ENCODE results near the gene FRAT2. TPM values are rescaled to one million over a fixed set of nuclear protein-coding genes. Genes with fewer than 3 reads are reported as not detected.

The FRAT2 gene
- total and polyA plus RNA-seq, 2 donors (not counting 3 experiments of a cell fraction or from before 2014, with no cell fraction given), result 6.6 to 11.3 TPM

GRCh38 chr10:97311111-97311626 lies 23.4 kb downstream of the FRAT2 start:
- no peaks in the 10 kb centered on the region for H4K20me1 ChIP-seq (replicated peaks; ENCODE audit: control insufficient read depth, extremely low read depth, insufficient read depth, low read length)
- no peaks in the 10 kb centered on the region for H3K79me2 ChIP-seq (ENCODE audit: control insufficient read depth, insufficient read depth, low read length)
- H3K4me2 ChIP-seq (ENCODE audit: insufficient read depth, low read length), result no peak overlapping the region
- no peak overlapping the region for H3K27ac ChIP-seq (ENCODE audit: insufficient read depth, low read depth, low read length)
- no peaks in the 10 kb centered on the region for H3K4me1 ChIP-seq (ENCODE audit: control insufficient read depth, extremely low read depth, insufficient read depth, low read length)
- DNase-seq (ENCODE audit: low read depth, low spot score) (no peak), FAIRE-seq (no peak)
- no peak overlapping the region for H3K4me3 ChIP-seq (replicated peaks in 1 of 3; ENCODE audit: insufficient read depth in 1 of 3, low read depth in 1 of 3, low read length in 3 of 3)
- TF ChIP-seq FOS (IDR thresholded peaks at IDR 0.05; ENCODE audit: borderline replicate concordance, insufficient read depth, low read length) (no peak), POLR2AphosphoS5 (IDR thresholded peaks at IDR 0.05; ENCODE audit: insufficient read depth, low read depth, low read length) (no peak), GATA2 (IDR thresholded peaks at IDR 0.05; ENCODE audit: insufficient read depth, insufficient read length, low read depth, low read length) (no peak), MAX (IDR thresholded peaks at IDR 0.05; ENCODE audit: insufficient read depth, insufficient read length) (no peak), CTCF (IDR thresholded peaks at IDR 0.05; ENCODE audit: extremely low read depth in 1 of 2, insufficient read depth in 1 of 2, low read depth in 1 of 2, low read length in 2 of 2) (no peak), EZH2 (IDR thresholded peaks at IDR 0.05; ENCODE audit: borderline replicate concordance, low read depth, low read length, severe bottlenecking) (no peak), JUN (IDR thresholded peaks at IDR 0.05; ENCODE audit: borderline replicate concordance, insufficient read depth, insufficient read length, low read depth) (no peak), POLR2A (IDR thresholded peaks at IDR 0.05; ENCODE audit: low read depth, low read length) (no peak), MYC (IDR thresholded peaks at IDR 0.05; ENCODE audit: low read depth, low read length) (no peak)
- H2AFZ ChIP-seq (ENCODE audit: low read depth, low read length), result no peak overlapping the region
- BruUV-seq (replicated peaks), result no TSS peak
- H3K27me3 ChIP-seq (ENCODE audit: control insufficient read depth in 2 of 2, insufficient read depth in 2 of 2, low read length in 2 of 2), result no peaks in the 10 kb centered on the region
- dilution Hi-C loops (cut with MboI; ENCODE audit: extremely low pct_ligation_motif_present, low sequenced_read_pairs), result no loop called here
- no peak overlapping the region for H3K9ac ChIP-seq (replicated peaks; ENCODE audit: extremely low read depth, insufficient read depth, low read length)
- CTCF ChIA-PET, result no interaction called here
- H3K9me3 ChIP-seq (replicated peaks; ENCODE audit: control insufficient read depth, insufficient read depth, low read length), result no peaks in the 10 kb centered on the region
- intact Hi-C loops (cut with micrococcal nuclease), result no loop called here
- POLR2A ChIA-PET, result no interaction called here
- no peaks in the 10 kb centered on the region for H3K9me1 ChIP-seq (replicated peaks; ENCODE audit: control insufficient read depth, extremely low read depth, insufficient read depth, low read length)
- no peaks in the 10 kb centered on the region for H3K36me3 ChIP-seq (ENCODE audit: control insufficient read depth in 2 of 2, extremely low read depth in 1 of 2, insufficient read depth in 2 of 2, low read length in 2 of 2)

All from endothelial cell of umbilical vein (primary cell).